NCI-H2029 treated with DMSO at 0.1 percent for 48 hours (cell line): ENCODE measurements around the gene LEFTY2.
"Not testable (repeated sequence)": the region's sequence is repeated elsewhere in the genome, so short reads cannot be mapped to it uniquely, and the experiment has no call there.

ENCODE experiments used
- DNase-seq: peaks from one replicate; lab custom pipeline; 2025; lab: John Stamatoyannopoulos, UW

LEFTY2 gene

GRCh38 chr1:225941187-225941941 is at the start of gene LEFTY2:
Gene LEFTY2 (minus strand): TSS chr1:225941220. CDS start chr1:225941140, 80 bp downstream.
- no peak for DNase-seq

- peak; percentile 47 for DNase-seq
These were observed 46.7 kb upstream of the LEFTY2 start for GRCh38 chr1:225987491-225988316.

- DNase-seq = no peak
These were observed 40.7 kb upstream of the LEFTY2 start for GRCh38 chr1:225981714-225982113.

GRCh38 chr1:225980005-225980836 is 39.2 kb upstream of the LEFTY2 start:
- peak; percentile 42 for DNase-seq

GRCh38 chr1:225979421-225979820 is 38.4 kb upstream of the LEFTY2 start:
- no peak for DNase-seq

- DNase-seq = no peak
These were observed 37.1 kb upstream of the LEFTY2 start for GRCh38 chr1:225977937-225978748.

- not testable (repeated sequence) for DNase-seq
These were observed 34.1 kb upstream of the LEFTY2 start for GRCh38 chr1:225975146-225975545.

GRCh38 chr1:225974454-225974853 is 33.4 kb upstream of the LEFTY2 start:
- DNase-seq = no peak

- peak; percentile 70 for DNase-seq
These were observed 32.1 kb upstream of the LEFTY2 start for GRCh38 chr1:225973158-225973557.

- no peak for DNase-seq
These were observed 31.5 kb upstream of the LEFTY2 start for GRCh38 chr1:225972344-225973152.

- not testable (repeated sequence) for DNase-seq
These were observed 29.7 kb upstream of the LEFTY2 start for GRCh38 chr1:225970592-225971157.

GRCh38 chr1:225969751-225970150 is 28.7 kb upstream of the LEFTY2 start:
- not testable (repeated sequence) for DNase-seq

GRCh38 chr1:225965231-225965630 is 24.2 kb upstream of the LEFTY2 start:
- DNase-seq = no peak

GRCh38 chr1:225963735-225964530 is 22.9 kb upstream of the LEFTY2 start:
- no peak for DNase-seq

GRCh38 chr1:225962440-225962975 is 21.5 kb upstream of the LEFTY2 start:
- no peak for DNase-seq

GRCh38 chr1:225961659-225962439 is 20.8 kb upstream of the LEFTY2 start:
- no peak for DNase-seq

- DNase-seq = no peak
These were observed 17.0 kb upstream of the LEFTY2 start for GRCh38 chr1:225958041-225958440.

- DNase-seq = no peak
These were observed 13.7 kb upstream of the LEFTY2 start for GRCh38 chr1:225954753-225955152.
